ENCODE measurements around the gene NLGN2.
A peak's percentile ranks its signal among the peaks of the same experiment; 100 is the strongest.

NLGN2 gene

GRCh38 chr17:7383742-7384488 lies 23.7 kb upstream of the NLGN2 start:
- no peak for DNase-seq (ENCODE audit: low read depth)
- peak overlapping the region; percentile 37 for H3K4me3 ChIP-seq (ENCODE audit: low read length)
- TF ChIP-seq, protein P1, sequence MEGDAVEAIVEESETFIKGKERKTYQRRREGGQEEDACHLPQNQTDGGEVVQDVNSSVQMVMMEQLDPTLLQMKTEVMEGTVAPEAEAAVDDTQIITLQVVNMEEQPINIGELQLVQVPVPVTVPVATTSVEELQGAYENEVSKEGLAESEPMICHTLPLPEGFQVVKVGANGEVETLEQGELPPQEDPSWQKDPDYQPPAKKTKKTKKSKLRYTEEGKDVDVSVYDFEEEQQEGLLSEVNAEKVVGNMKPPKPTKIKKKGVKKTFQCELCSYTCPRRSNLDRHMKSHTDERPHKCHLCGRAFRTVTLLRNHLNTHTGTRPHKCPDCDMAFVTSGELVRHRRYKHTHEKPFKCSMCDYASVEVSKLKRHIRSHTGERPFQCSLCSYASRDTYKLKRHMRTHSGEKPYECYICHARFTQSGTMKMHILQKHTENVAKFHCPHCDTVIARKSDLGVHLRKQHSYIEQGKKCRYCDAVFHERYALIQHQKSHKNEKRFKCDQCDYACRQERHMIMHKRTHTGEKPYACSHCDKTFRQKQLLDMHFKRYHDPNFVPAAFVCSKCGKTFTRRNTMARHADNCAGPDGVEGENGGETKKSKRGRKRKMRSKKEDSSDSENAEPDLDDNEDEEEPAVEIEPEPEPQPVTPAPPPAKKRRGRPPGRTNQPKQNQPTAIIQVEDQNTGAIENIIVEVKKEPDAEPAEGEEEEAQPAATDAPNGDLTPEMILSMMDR (conservative IDR thresholded peaks at IDR 0.05; ENCODE audit: low read depth, low read length) = no peak

- DNase-seq (ENCODE audit: low read depth) = no peak
- TF ChIP-seq, protein P1 (conservative IDR thresholded peaks at IDR 0.05; ENCODE audit: low read depth, low read length) = no peak
- H3K4me3 ChIP-seq (ENCODE audit: low read length) = peak overlapping the region; percentile 37
These were observed 23.1 kb upstream of the NLGN2 start for GRCh38 chr17:7384489-7385081.

- no peak overlapping the region for H3K4me3 ChIP-seq (ENCODE audit: low read length)
- DNase-seq (ENCODE audit: low read depth) = no peak
- TF ChIP-seq, protein P1 (conservative IDR thresholded peaks at IDR 0.05; ENCODE audit: low read depth, low read length) = no peak
These were observed 18.8 kb upstream of the NLGN2 start for GRCh38 chr17:7388856-7389255.

GRCh38 chr17:7389924-7390910 lies 17.4 kb upstream of the NLGN2 start:
- no peak overlapping the region for H3K4me3 ChIP-seq (ENCODE audit: low read length)

GRCh38 chr17:7391307-7391706 lies 16.3 kb upstream of the NLGN2 start:
- no peak for DNase-seq (ENCODE audit: low read depth)
- TF ChIP-seq, protein P1 (conservative IDR thresholded peaks at IDR 0.05; ENCODE audit: low read depth, low read length) = no peak
- no peak overlapping the region for H3K4me3 ChIP-seq (ENCODE audit: low read length)

More at GRCh38 chr17:7389924-7390910, 17.4 kb upstream of the NLGN2 start:
- TF ChIP-seq, protein P1 (conservative IDR thresholded peaks at IDR 0.05; ENCODE audit: low read depth, low read length) = no peak
- no peak for DNase-seq (ENCODE audit: low read depth)

DNA sequence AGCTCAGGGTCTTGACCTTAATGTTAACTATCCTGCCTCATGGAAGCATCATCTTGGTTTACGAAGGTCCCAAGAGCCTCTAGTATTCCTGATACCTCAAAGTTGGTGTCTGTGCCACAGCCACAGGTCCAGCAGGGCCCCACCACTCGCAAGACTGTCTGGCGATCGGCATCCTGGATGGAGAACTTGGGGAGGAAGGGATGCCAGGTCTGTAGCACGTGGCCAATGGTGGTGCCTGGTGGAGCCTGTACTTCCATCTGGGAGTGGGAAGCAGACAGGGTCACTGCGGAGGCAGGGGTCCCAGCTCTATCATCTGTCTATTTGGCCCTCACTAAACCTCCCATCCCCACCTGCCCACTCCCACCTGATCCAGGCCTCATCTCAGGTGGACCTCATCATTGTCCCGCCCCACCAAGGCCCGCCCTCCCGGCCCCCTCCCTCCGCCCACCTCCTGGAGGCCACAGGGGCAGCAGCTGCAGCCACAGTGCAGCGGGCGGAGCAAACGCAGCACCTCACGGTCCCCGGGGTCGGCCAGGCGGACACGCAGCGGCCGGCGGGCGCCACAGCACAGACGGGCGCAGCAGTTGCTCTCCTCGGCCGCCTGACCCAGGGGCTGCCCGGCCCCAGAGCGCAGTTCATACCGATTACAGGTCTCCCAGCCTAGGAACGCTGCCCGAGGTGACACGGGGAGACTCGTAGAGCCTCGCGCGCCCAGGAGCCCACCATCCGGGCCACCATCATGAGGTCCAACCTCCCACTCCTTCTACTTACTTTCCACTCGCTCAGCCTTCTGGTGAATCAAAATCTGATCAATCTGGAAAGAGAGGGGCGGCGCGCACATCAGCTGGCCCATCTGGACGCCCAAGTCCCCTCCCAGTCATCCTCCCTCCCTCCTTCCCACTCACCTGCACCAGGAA lies 14.7 kb upstream of the NLGN2 start:
- TF ChIP-seq, protein P1 (conservative IDR thresholded peaks at IDR 0.05; ENCODE audit: low read depth, low read length) = no peak
- no peak for DNase-seq (ENCODE audit: low read depth)
- peak overlapping the region; percentile 85 for H3K4me3 ChIP-seq (ENCODE audit: low read length)

Measured in retinal pigment epithelial cell (primary cell).